Stimulated activated CD8-positive, alpha-beta memory T cell treated with anti-CD3 and anti-CD28 coated beads, Interleukin-15, amount 100 ng/mL, for 24 hours (primary cell): ENCODE data around the gene ZFP36.

Experiments
- DNase-seq: peaks from one replicate; pipeline ENCODE4 v3.0.0-alpha.2; 2020; ENCODE audit warnings: low read depth

Gene ZFP36

DNA sequence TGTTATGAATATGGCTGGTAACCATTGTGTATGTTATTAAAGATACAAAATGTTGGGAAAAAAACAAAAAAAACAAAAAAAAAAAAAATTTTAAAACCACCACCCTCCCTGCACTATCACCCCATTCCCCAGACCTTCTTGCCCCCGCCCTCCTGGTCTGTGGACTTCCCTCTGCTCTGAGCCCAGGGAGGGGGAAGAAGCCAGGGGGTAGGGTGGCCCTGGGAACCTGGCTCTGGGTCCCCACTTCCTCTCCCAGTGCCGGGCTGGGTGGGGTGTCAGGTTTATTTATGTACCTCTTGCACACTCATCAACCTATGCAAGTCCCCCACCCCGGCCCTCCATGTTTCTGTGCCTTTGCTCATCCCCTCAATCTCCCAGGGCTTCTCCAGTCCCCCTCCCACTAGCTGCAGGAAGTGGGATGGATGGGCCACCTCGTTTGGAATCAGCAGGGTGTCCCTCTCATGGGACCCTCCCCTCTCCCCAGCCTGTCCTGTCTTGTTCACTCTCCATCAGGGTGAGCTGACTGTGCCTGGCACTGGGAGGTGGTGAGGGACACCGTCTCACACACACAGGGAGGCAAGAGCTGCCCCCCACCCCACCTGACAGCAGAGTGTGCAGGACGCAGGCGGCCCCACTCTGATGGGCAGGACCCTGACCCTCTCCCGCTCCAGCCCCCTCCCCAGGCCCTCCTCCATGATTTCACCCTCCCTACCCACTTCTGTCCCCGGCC is 21.6 kb upstream of the ZFP36 start:
- DNase-seq = no peak

DNA sequence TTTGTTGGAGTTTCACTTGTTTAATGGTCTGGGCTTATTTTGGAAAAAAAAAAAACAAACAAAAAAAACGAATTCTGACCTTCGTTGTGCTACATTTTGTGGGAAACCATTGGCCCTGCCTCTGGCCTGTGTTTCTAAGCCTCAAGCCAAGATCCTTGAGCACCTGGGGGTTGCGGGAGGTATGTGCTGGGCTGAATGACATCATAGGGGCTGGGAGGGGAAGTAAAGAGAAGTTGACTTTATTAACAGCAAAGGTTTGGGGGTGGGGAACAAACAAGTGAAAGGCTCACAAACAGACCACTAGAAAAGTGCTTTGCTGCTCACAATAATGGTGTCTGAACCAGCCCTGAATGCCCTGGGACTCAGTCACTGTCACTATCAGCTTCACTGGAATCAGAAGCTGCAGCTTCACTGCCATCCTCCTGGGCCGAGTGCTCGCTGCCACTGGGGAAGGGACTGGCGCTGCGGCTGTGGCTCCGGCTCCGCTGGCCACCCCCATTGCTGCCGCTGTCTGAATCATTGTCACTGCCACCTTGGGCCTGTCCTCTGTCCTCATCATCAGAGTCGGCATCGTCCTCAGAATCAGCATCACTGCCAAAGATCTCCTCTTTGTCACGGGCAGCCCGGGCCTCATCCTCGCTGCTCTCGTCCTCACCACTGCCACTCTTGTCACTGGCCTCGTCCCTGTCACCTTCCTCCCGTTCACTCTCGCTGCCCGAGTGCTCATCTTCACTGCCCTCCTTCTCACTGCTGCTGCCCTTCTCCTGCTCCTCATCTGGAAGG is 20.8 kb upstream of the ZFP36 start:
- DNase-seq = no peak

- no peak for DNase-seq
Measured at GRCh38 chr19:39386557-39386956, 20.1 kb upstream of the ZFP36 start.

DNA sequence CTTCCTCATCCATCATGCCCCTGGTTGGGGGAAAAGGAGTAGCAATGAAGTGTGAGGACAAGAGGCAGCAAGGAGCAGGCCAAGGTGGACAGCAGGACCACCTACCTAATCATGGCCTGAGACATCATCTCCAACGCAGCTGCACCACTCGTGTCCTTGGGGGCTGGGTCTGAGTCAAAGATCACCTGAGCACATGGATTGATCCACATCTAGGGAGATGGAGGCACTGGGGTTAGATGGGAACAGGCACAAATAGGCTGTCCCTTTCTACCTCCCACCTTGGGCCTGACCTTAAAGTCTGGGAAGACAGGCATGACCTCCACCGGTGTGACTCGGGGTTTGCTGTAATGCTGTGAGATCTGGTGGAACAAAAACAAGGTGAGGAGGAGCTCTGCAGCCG is 18.0 kb upstream of the ZFP36 start:
- DNase-seq = no peak

DNA sequence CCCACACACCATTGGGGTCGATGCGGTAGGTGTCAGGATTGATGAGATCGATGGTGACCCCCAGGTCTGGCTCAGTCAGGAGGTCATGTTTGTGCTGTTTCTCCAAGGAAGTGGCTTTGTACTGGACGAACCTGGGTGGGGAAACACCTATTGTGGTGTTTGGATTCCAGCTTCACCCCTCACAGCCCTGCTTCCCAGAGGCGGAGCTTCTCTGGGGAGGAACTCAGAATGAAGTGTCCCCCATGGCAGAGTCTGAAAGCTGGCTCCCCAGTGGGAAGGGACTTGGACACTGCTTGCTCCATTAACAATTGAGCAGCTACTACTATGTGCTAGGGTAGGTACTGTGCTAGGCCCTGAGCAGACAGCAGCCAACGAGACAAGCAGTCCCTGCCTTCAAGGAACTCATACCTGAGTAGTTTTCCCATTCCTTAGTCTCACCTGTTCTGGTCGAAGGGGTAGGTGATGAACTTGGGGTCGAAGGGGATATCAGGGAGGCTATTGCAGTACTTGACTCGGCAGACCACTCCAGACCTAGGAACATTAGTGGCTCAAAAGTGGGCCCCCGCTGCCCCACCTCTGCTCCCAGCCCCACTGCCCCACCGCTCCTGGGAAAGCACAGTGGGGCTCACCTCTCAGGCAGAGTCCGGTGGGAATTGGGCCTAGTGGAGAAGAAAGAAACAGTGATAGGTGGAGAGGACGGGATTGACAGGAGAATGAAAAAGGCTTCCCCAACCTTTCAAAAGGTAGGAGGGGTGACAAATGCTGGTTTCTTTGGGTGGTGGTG is 16.8 kb upstream of the ZFP36 start:
- no peak for DNase-seq

GRCh38 chr19:39390451-39390750 is 16.2 kb upstream of the ZFP36 start:
- no peak for DNase-seq

GRCh38 chr19:39390751-39391437 is 15.8 kb upstream of the ZFP36 start, which contains the start of the genes MED29 and PAF1:
Gene MED29, plus strand, starts transcription at chr19:39391378. Its CDS starts 45 bp downstream, at chr19:39391423.
Gene PAF1, minus strand, starts transcription at chr19:39391106. Its CDS starts 242 bp downstream, at chr19:39390864.
- DNase-seq = peak; percentile 63

GRCh38 chr19:39397360-39398296 is 9.0 kb upstream of the ZFP36 start:
- peak; percentile 95 for DNase-seq

GRCh38 chr19:39398297-39398864 is 8.3 kb upstream of the ZFP36 start:
- no peak for DNase-seq

GRCh38 chr19:39399668-39400050 is 7.0 kb upstream of the ZFP36 start:
- DNase-seq = no peak

- no peak for DNase-seq
Measured at GRCh38 chr19:39400061-39400460, 6.6 kb upstream of the ZFP36 start.

GRCh38 chr19:39401070-39401548 is 5.5 kb upstream of the ZFP36 start:
- no peak for DNase-seq

DNA sequence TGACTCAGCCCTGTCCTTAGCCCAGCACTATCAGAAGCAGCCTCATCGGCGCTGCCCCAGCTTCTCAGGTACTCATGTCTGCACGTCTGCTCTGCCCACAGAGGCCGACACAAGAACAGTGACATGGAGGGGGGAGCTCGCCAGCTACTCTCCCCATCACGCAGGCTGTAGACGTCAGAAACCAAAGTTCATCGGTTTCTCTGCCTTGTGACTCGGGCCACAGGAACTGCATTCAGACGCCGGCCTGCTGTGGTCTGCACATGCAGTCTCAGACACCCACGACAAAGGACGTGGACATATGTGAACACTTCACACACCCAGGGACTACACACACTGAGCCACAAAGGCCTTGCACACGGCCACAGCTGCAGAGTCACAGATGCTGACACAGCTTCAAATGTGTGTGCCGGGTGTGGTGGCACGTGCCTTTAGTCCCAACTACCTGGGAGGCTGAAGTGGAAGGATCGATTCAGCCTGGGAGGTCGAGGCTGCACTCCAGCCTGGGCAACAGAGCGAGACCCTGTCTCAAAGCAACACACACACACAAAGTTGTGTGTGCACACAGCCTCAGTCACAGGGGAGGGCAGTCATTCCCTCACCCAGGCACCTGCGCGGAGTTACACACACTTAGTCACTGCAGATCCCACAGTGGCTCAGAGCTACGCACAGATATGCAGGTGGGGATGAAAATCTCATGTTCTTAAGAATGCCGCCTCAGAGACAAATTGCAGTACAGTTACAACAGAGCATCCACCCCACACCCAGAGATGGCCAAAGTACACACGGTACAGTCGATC is 4.9 kb upstream of the ZFP36 start:
- peak; percentile 41 for DNase-seq

DNA sequence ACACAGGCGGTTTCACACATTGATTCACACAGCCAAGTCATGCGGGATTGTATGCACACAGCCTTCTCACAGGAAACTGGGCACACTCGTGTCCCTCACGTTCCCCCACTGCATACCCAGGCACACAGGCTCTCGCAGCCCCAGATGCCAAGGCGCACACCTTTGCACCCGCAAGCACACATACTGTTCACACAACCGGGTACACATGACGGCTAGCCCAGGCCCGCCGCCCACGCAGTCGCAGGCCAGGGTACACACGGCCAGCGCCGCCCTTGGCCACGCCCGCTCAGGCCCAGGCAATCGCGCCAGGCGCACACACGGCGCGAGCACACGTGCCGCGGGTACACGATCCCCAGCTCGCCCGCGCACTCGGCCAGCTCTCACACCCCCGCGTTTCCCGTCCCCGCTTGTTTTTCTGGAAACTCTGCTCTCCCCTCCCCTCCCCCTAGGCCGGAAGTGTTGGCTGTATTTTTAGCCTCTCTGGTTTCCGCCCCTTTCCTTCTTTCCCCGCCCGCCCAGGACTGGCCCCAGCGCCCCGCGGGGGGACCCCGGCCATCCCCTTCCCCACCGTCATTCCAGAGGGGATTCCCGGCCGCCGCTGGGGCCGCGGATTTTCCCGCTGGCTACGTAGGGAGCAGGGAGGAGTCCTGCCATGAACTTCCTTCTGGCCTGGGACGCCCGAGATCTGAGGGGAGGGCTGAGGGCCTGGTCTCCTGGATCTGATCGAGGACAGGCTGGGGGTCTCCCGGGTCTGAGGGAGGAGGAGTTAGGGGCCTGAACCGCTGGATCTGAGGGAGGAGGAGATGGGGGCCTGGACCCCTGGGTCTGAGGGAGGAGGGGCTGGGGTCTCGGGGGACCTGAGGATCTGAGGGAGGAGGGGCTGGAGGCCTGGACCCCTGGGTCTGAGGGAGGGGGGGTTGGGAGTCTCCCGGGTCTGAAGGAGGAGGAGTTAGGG is 4.0 kb upstream of the ZFP36 start:
- DNase-seq = peak; percentile 50

- peak; percentile 79 for DNase-seq
Measured at GRCh38 chr19:39403331-39404312, 3.0 kb upstream of the ZFP36 start.

GRCh38 chr19:39405261-39405957 is 1.2 kb upstream of the ZFP36 start:
- DNase-seq = no peak
